Mesenchymal stem cell (in vitro differentiated cells and primary cell): ENCODE data around the gene TRPM4.
"Not testable (repeated sequence)": the region's sequence is repeated elsewhere in the genome, so short reads cannot be mapped to it uniquely, and the experiment has no call there.

Experiments
- DNase-seq: peaks from one replicate; pipeline ENCODE4 v3.0.0-alpha.2; 2013
- H2AFZ ChIP-seq: one replicate; pipeline ENCODE4 v1.6.1; 2013; ENCODE audit warnings: low read depth, mild to moderate bottlenecking, control low read depth, inconsistent platforms, low read length, moderate library complexity
- H2AK5ac ChIP-seq: 2 replicates; pipeline ENCODE4 v1.6.1; 2013; ENCODE audit warnings: low read length, moderate library complexity, mild to moderate bottlenecking, inconsistent platforms; ENCODE audit not compliant: severe bottlenecking
- H2BK120ac ChIP-seq: one replicate; pipeline ENCODE4 v1.6.1; 2013; ENCODE audit warnings: low read depth, mild to moderate bottlenecking, inconsistent platforms, low read length, moderate library complexity
- H2BK12ac ChIP-seq, 2 experiments: one replicate each; pipeline ENCODE4 v1.6.1; 2013; ENCODE audit warnings: inconsistent platforms in 2 of 2, low read length in 2 of 2, mild to moderate bottlenecking in 2 of 2, moderate library complexity in 2 of 2, control low read depth in 1 of 2
- H2BK15ac ChIP-seq: one replicate; pipeline ENCODE4 v1.6.1; 2013; ENCODE audit warnings: mild to moderate bottlenecking, low read depth, inconsistent platforms; ENCODE audit not compliant: poor library complexity, severe bottlenecking
- H2BK5ac ChIP-seq: 2 replicates; pipeline ENCODE4 v1.6.1; 2013; ENCODE audit warnings: low read depth, mild to moderate bottlenecking, low read length, control low read depth, inconsistent platforms; ENCODE audit not compliant: poor library complexity, severe bottlenecking
- H3K14ac ChIP-seq, 2 experiments: one replicate each; pipeline ENCODE4 v1.6.1; 2013; ENCODE audit warnings: inconsistent platforms in 2 of 2, low read length in 2 of 2, control low read depth in 1 of 2, mild to moderate bottlenecking in 1 of 2, moderate library complexity in 1 of 2
- H3K18ac ChIP-seq, 2 experiments: one replicate each; pipeline ENCODE4 v1.6.1; 2013; ENCODE audit warnings: inconsistent platforms in 2 of 2, low read length in 2 of 2, control low read depth in 1 of 2, low read depth in 1 of 2, mild to moderate bottlenecking in 1 of 2
- H3K23ac ChIP-seq, 2 experiments: one replicate each; pipeline ENCODE4 v1.6.1; 2013; ENCODE audit warnings: inconsistent platforms in 2 of 2, low read length in 2 of 2, mild to moderate bottlenecking in 2 of 2, moderate library complexity in 2 of 2, control low read depth in 1 of 2
- H3K27ac ChIP-seq: 2 replicates; pipeline ENCODE4 v1.5.1; 2013; ENCODE audit warnings: mild to moderate bottlenecking, moderate library complexity, low read length, control low read depth, inconsistent platforms; ENCODE audit not compliant: poor library complexity, severe bottlenecking
- H3K27me3 ChIP-seq, 2 experiments: 2 replicates each; pipeline versions ENCODE4 v1.6.1 to v1.7.0; 2013; ENCODE audit warnings: low read length in 2 of 2, mild to moderate bottlenecking in 2 of 2, moderate library complexity in 2 of 2, control low read depth in 1 of 2, inconsistent platforms in 1 of 2; ENCODE audit not compliant: control insufficient read depth in 1 of 2, insufficient read depth in 1 of 2
- H3K36me3 ChIP-seq, 2 experiments: 2 replicates each; pipeline versions ENCODE4 v1.6.1 to v1.7.0; 2013; ENCODE audit warnings: low read length in 2 of 2, control low read depth in 1 of 2, inconsistent platforms in 1 of 2, low read depth in 1 of 2, mild to moderate bottlenecking in 1 of 2; ENCODE audit not compliant: insufficient read depth in 2 of 2, control insufficient read depth in 1 of 2
- H3K4ac ChIP-seq, 2 experiments: one replicate each; pipeline ENCODE4 v1.6.1; 2013; ENCODE audit warnings: inconsistent platforms in 2 of 2, low read length in 2 of 2, mild to moderate bottlenecking in 2 of 2, moderate library complexity in 2 of 2, control low read depth in 1 of 2, low read depth in 1 of 2
- H3K4me1 ChIP-seq: 2 replicates; pipeline ENCODE4 v1.6.1; 2013; ENCODE audit warnings: low read depth, low read length, control low read depth; ENCODE audit not compliant: control insufficient read depth, insufficient read depth
- H3K4me2 ChIP-seq: 2 replicates; pipeline ENCODE4 v1.6.1; 2013; ENCODE audit warnings: low read length, mild to moderate bottlenecking, inconsistent platforms; ENCODE audit not compliant: poor library complexity, severe bottlenecking
- H3K4me3 ChIP-seq, 2 experiments: 2 replicates each; pipeline versions ENCODE4 v1.5.1 to v1.7.0; 2013; ENCODE audit warnings: low read length in 2 of 2, mild to moderate bottlenecking in 2 of 2, control low read depth in 1 of 2, low read depth in 1 of 2; ENCODE audit not compliant: insufficient read depth in 1 of 2
- H3K79me1 ChIP-seq: replicated peaks from 2 replicates; pipeline ENCODE4 v1.6.1; 2013; ENCODE audit warnings: mild to moderate bottlenecking, control low read depth, low read length, inconsistent platforms; ENCODE audit not compliant: poor library complexity, severe bottlenecking
- H3K9ac ChIP-seq: 2 replicates; pipeline ENCODE4 v1.7.0; 2013; ENCODE audit warnings: mild to moderate bottlenecking, low read length, moderate library complexity
- H3K9me3 ChIP-seq: 2 replicates; pipeline ENCODE4 v1.7.0; 2013; ENCODE audit warnings: mild to moderate bottlenecking, low read length; ENCODE audit not compliant: control insufficient read depth
- H4K8ac ChIP-seq: one replicate; pipeline ENCODE4 v1.6.1; 2013; ENCODE audit warnings: inconsistent platforms, mild to moderate bottlenecking, low read length, moderate library complexity
- H4K91ac ChIP-seq: one replicate; pipeline ENCODE4 v1.6.1; 2013; ENCODE audit warnings: mild to moderate bottlenecking, low read length, inconsistent platforms
- WGBS: methylation state at CpG from one replicate; pipeline ENCODE4 v1.1.7; 2013; ENCODE audit warnings: mixed read lengths; 5-methylcytosine and 5-hydroxymethylcytosine counted together

The TRPM4 gene

DNA sequence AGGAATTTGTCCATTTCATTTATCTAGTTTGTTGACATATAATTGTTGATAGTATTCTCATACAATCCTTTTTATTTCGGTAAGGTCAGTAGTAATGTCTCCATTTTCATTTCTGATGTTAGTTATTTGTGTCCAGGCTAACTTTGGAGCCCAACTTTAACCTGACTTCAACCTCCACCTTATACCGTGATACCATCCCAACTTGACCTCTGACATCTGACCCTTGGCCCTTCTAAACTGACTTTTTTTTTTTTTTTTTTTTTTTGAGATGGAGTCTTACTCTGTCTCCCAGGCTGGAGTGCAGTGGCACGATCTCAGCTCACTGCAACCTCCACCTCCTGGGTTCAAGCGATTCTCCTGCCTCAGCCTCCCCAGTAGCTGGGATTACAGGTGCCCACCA lies 51.9 kb downstream of the TRPM4 start:
- not testable (repeated sequence) for H4K91ac ChIP-seq, H3K9ac ChIP-seq, H3K18ac ChIP-seq, H3K4me2 ChIP-seq, H3K4ac ChIP-seq, H3K23ac ChIP-seq, H2BK120ac ChIP-seq, H4K8ac ChIP-seq, H3K4me3 ChIP-seq, H2AK5ac ChIP-seq, H3K79me1 ChIP-seq, H2BK15ac ChIP-seq, H3K14ac ChIP-seq, H3K4me1 ChIP-seq, H2BK5ac ChIP-seq, H3K9me3 ChIP-seq, H3K27me3 ChIP-seq, H2BK12ac ChIP-seq, DNase-seq, H3K27ac ChIP-seq, H2AFZ ChIP-seq
- 100% methylated on average over 1 of the region's 4 CpGs for WGBS
- H3K36me3 ChIP-seq, result peaks cover 38% of the 10 kb centered on the region in 2 experiments

DNA sequence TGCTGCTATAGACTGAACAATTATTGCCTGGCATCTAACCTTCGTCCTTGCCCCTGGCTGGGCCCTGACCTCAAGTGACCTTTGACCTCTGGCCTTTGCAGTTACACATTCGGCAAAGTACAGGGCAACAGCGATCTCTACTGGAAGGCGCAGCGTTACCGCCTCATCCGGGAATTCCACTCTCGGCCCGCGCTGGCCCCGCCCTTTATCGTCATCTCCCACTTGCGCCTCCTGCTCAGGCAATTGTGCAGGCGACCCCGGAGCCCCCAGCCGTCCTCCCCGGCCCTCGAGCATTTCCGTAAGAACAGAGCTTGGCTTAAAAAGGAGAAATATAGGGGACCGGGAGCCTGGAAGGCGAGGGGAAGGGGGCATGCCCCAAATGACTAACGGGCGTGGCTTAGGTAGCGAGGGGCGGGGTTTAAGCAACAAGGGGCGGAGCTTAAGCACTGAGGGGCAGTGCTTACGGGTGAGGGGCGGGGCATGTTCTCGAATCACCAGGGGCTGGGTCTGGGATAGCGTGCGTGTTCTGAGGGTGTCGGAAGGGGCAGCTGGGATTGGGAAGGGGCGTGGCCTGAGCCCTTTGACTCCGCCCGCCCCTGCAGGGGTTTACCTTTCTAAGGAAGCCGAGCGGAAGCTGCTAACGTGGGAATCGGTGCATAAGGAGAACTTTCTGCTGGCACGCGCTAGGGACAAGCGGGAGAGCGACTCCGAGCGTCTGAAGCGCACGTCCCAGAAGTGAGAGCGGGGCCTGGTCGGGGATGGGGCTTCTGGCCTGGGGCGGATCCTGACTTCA lies 52.7 kb downstream of the TRPM4 start:
- no peak overlapping the region for H4K91ac ChIP-seq
- H3K14ac ChIP-seq, result no peak overlapping the region
- no peaks in the 10 kb centered on the region for H3K9me3 ChIP-seq
- H2BK120ac ChIP-seq, result peak overlapping the region; percentile 24
- peaks cover 7% of the 10 kb centered on the region for H3K79me1 ChIP-seq
- no peak overlapping the region for H3K23ac ChIP-seq
- no peak overlapping the region for H3K4ac ChIP-seq
- H3K4me3 ChIP-seq, result no peak overlapping the region
- no peak overlapping the region for H2BK12ac ChIP-seq
- H3K9ac ChIP-seq, result no peak overlapping the region
- H3K4me1 ChIP-seq, result peaks cover 5% of the 10 kb centered on the region
- H3K4me2 ChIP-seq, result no peak overlapping the region
- no peak overlapping the region for H2AK5ac ChIP-seq
- 43% methylated on average over 50 of the region's 50 CpGs for WGBS
- H4K8ac ChIP-seq, result peak overlapping the region; percentile 48
- H3K36me3 ChIP-seq, result peaks cover 38 to 41% of the 10 kb centered on the region in 2 experiments
- DNase-seq, result peak; percentile 16
- H3K18ac ChIP-seq, result peak overlapping the region in 1 of 2 experiments; percentile 2
- H2BK15ac ChIP-seq, result no peak overlapping the region
- H3K27ac ChIP-seq, result no peak overlapping the region
- H3K27me3 ChIP-seq, result no peaks in the 10 kb centered on the region
- H2BK5ac ChIP-seq, result no peak overlapping the region
- no peak overlapping the region for H2AFZ ChIP-seq

GRCh38 chr19:49210901-49211451 lies 53.4 kb downstream of the TRPM4 start:
- H3K4ac ChIP-seq, result no peak overlapping the region
- no peak overlapping the region for H3K9ac ChIP-seq
- H3K4me2 ChIP-seq, result no peak overlapping the region
- no peak overlapping the region for H3K27ac ChIP-seq
- H3K9me3 ChIP-seq, result no peaks in the 10 kb centered on the region
- H2AK5ac ChIP-seq, result no peak overlapping the region
- DNase-seq, result no peak
- WGBS, result 72% methylated on average over 19 of the region's 19 CpGs
- no peaks in the 10 kb centered on the region for H3K27me3 ChIP-seq
- peaks cover 6% of the 10 kb centered on the region for H3K4me1 ChIP-seq
- H3K4me3 ChIP-seq, result no peak overlapping the region
- no peak overlapping the region for H2BK12ac ChIP-seq
- H2BK5ac ChIP-seq, result no peak overlapping the region
- peaks cover 33 to 37% of the 10 kb centered on the region in 2 experiments for H3K36me3 ChIP-seq
- no peak overlapping the region for H3K18ac ChIP-seq
- H2BK120ac ChIP-seq, result no peak overlapping the region
- no peak overlapping the region for H4K91ac ChIP-seq
- H2AFZ ChIP-seq, result no peak overlapping the region
- H3K79me1 ChIP-seq, result peaks cover 5% of the 10 kb centered on the region
- no peak overlapping the region for H4K8ac ChIP-seq
- H3K14ac ChIP-seq, result no peak overlapping the region
- H3K23ac ChIP-seq, result no peak overlapping the region
- H2BK15ac ChIP-seq, result no peak overlapping the region

- Histone ChIP-seq H4K91ac (no peak overlapping the region), H3K23ac (no peak overlapping the region), H2AK5ac (no peak overlapping the region), H3K27ac (no peak overlapping the region), H3K9me3 (no peaks in the 10 kb centered on the region), H3K4me2 (no peak overlapping the region), H2BK15ac (no peak overlapping the region), H3K18ac (no peak overlapping the region), H3K36me3 (peaks cover 32 to 34% of the 10 kb centered on the region in 2 experiments), H4K8ac (no peak overlapping the region), H3K9ac (no peak overlapping the region), H2BK5ac (no peak overlapping the region), H3K4ac (no peak overlapping the region), H3K14ac (no peak overlapping the region), H2BK120ac (no peak overlapping the region), H3K4me1 (peaks cover 6% of the 10 kb centered on the region), H2AFZ (no peak overlapping the region), H3K79me1 (peaks cover 5% of the 10 kb centered on the region), H3K27me3 (no peaks in the 10 kb centered on the region), H2BK12ac (no peak overlapping the region), H3K4me3 (no peak overlapping the region)
- DNase-seq, result no peak
- 88% methylated on average over 5 of the region's 7 CpGs for WGBS
These were observed 54.6 kb downstream of the TRPM4 start for GRCh38 chr19:49212016-49212701.
